ENCODE measurements around the gene SDCCAG8. TPM values are rescaled to one million over a fixed set of nuclear protein-coding genes. Genes with fewer than 3 reads are reported as not detected.

SDCCAG8 gene
- total RNA-seq, 1 donor from 2014 or later: 97.1 TPM

DNA sequence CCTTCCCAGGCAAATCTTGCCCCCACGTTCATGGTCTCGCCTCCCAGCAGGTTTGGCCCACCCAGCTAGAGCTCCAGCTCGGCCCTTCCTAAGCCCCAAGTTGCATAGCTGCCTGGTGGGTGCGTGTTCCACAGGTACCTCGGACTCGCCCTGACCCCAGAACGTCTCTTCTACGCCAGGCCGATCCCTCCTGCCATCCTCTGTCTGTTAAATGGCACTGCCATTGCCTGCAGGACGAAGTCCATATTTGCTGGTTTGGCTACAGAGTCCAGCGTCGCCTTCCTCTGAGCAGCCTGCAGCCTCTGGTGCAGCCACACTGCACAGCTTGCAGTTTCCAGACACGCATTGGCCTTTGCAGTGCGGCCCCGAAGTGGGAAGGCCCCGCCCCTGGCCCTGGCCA, 228.1 kb downstream of the SDCCAG8 start:
- TF ChIP-seq CTCF (IDR thresholded peaks at IDR 0.05): no peak
- H3K4me1 ChIP-seq: peaks cover 0 to 10% of the 10 kb centered on the region in 2 donors
- H3K9me3 ChIP-seq: no peaks in the 10 kb centered on the region
- no peak overlapping the region for H3K27ac ChIP-seq
- no peaks in the 10 kb centered on the region for H3K27me3 ChIP-seq
- DNase-seq (ENCODE audit: low spot score in 2 of 2): no peak
- intact Hi-C loops (cut with DNase I): no loop called here
- no peak overlapping the region for H3K4me3 ChIP-seq
- H3K36me3 ChIP-seq: peaks cover 0 to 4% of the 10 kb centered on the region in 2 donors

DNA sequence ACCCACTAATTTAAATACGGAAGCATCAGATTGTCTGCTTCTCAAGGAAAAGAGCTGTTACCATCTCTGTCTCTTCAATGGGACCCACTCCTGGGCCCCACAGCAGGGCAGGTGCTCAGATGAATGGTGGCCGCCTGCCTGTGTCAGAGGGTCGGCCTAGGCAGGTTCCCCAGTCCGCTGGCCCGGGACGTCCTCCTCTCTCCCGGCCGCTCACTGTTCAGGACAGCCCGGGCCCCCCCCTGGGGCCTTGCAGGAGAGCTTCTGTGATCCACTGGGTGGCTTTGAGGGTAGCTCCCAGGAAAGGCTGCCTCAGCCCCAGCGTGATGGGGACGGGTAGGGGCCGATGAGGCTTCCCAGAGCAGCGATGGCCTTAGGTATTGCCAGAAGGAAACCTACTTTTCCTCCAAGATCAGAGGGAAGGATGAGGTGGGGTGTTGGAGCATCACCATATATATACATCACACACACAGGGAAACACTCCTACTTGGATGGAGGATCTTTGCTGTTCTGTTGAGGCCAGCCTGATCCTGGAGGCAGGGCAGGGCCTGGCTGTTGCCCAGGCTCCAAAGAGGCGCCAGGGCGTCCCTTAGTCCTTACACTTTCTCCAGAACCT, 231.3 kb downstream of the SDCCAG8 start:
- peak overlapping the region in 1 of 2 donors; percentile 16 for H3K4me3 ChIP-seq
- TF ChIP-seq CTCF (IDR thresholded peaks at IDR 0.05): no peak

DNA sequence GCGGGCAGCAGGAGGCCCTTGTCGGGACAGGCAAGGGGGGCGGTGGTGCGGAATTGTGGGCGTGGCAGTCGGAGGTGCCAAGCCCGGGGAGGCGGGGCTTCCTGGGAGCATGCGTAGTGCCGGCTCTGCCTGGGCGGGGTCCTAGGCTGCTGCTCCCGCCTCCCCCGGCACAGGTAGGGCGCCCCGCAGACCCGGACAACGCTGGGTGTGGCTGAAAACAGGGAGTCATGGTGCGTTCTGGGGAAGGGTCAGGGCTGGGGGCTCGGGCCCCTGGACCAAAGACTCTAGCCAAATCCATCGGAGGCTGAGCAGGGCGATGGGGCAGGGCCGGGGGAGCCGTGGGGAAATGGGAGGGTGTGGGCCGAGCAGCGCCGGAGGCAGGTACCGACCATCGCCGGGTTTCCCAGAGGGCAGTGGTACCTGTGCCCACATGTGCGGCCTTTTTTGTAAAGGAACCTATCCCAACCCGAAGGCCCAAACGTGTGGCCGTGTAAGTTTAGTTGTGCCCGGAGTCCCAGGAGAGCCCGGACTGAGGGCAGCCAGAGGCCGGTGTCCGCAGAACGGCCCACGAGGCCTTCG, 231.9 kb downstream of the SDCCAG8 start:
- Histone ChIP-seq H3K4me3 (peak overlapping the region in 1 of 2 donors; percentile 16), H3K27me3 (no peaks in the 10 kb centered on the region), H3K4me1 (no peaks in the 10 kb centered on the region), H3K36me3 (peaks cover 0 to 7% of the 10 kb centered on the region in 2 donors), H3K27ac (no peak overlapping the region), H3K9me3 (no peaks in the 10 kb centered on the region)
- DNase-seq (ENCODE audit: low spot score in 2 of 2): no peak
- no peak for TF ChIP-seq CTCF (IDR thresholded peaks at IDR 0.05)
- intact Hi-C loops (cut with DNase I): no loop called here

More for the DNA sequence above, 231.3 kb downstream of the SDCCAG8 start:
- Histone ChIP-seq H3K36me3 (peaks cover 0 to 7% of the 10 kb centered on the region in 2 donors), H3K9me3 (no peaks in the 10 kb centered on the region), H3K4me1 (peaks cover 0 to 6% of the 10 kb centered on the region in 2 donors), H3K27me3 (no peaks in the 10 kb centered on the region), H3K27ac (no peak overlapping the region)
- intact Hi-C loops (cut with DNase I): no loop called here
- no peak for DNase-seq (ENCODE audit: low spot score in 2 of 2)

DNA sequence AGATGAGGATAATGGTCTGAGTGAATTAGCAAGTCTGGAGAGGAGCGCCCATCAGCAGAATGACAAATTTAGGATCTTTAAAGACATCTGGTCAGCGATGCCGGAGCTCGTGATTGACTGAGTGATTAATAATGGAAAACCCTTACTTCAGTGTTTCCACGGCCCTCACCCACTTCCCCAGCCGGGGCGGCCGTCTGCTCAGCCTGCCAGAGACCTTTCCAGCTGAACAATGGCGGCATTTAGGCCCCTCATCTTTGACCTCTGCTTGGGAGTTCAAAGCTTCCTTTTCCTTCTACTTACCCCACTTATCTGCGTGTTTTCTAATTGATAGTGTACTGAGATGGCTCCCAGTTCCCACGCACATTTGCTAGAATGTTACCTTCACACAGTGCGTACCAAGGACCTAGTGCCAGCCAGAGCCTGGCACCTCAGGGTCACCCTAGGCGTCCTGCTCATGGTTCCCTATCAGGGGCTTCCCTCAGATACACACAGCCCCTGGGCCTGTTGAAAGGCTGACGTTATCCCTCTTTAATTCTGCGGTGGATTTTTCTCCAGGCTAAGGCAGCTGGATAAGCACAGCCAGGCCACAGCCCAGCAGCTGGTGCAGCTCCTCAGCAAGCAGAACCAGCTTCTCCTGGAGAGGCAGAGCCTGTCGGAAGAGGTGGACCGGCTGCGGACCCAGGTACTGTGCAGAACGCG, 232.8 kb downstream of the SDCCAG8 start:
- Histone ChIP-seq H3K27ac (no peak overlapping the region), H3K4me3 (no peak overlapping the region), H3K36me3 (peaks cover 0 to 7% of the 10 kb centered on the region in 2 donors), H3K9me3 (no peaks in the 10 kb centered on the region), H3K27me3 (no peaks in the 10 kb centered on the region), H3K4me1 (no peaks in the 10 kb centered on the region)
- intact Hi-C loops (cut with DNase I): no loop called here
- DNase-seq (ENCODE audit: low spot score in 2 of 2): no peak
- no peak for TF ChIP-seq CTCF (IDR thresholded peaks at IDR 0.05)

DNA sequence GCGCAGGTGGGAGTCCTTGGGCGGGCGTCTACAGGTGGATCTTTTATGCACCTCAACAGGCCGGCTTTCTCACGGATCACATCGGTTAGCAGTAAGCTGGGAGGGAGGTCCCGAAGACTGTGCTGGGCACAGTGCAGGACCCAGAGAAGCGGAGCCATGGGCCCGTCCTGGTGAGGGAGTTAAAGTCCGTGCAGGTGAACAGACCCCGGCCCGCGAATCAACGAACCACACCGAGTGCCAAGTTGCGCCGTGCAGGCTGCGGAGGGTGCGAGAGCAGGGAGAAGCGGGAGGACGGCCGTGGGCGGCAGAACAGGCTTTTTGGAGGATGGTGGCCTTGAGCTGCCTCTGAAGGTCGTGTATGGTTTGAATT, 233.3 kb downstream of the SDCCAG8 start:
- Histone ChIP-seq H3K9me3 (no peaks in the 10 kb centered on the region), H3K27me3 (no peaks in the 10 kb centered on the region), H3K4me1 (no peaks in the 10 kb centered on the region), H3K36me3 (peaks cover 0 to 7% of the 10 kb centered on the region in 2 donors), H3K4me3 (no peak overlapping the region), H3K27ac (no peak overlapping the region)
- no peak for TF ChIP-seq CTCF (IDR thresholded peaks at IDR 0.05)
- intact Hi-C loops (cut with DNase I): no loop called here
- DNase-seq (ENCODE audit: low spot score in 2 of 2): no peak
